ENCODE measurements around the gene NUDT1.

The NUDT1 gene

DNA sequence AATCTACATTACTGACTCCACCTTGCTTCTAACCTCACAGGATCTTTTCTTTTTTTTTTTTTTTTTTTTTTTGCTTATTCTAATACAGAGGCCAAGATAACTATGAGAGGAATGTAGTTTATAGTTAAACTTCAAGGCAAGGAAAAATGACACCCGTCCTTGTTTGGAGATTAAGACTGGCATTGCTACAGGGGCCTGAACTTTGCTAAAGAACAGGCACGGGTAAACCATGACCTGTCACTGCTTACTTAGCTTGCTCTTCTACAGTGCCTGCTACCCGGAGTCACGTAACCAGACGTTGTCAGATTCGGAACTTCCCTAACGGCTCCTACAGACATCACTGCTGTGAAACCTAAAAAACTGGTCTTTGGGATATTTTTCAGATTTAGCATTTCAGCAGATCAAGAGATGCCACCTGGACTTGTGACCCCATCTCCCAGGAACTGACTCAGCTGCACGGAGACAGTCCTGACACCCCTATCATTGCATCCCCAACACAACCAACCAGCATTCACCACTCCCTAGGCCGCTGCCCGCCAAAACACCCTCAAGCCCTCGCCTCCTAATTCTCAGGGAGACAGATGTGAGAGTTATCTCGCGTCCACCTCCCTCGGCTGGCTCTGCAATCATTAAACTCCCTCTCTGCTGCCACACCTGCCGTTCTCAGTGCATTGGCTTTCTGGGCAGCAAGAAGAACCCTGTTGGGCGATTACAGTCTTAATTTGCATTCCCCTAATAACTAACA lies 36.8 kb upstream of the NUDT1 start:
- no peak for DNase-seq

DNA sequence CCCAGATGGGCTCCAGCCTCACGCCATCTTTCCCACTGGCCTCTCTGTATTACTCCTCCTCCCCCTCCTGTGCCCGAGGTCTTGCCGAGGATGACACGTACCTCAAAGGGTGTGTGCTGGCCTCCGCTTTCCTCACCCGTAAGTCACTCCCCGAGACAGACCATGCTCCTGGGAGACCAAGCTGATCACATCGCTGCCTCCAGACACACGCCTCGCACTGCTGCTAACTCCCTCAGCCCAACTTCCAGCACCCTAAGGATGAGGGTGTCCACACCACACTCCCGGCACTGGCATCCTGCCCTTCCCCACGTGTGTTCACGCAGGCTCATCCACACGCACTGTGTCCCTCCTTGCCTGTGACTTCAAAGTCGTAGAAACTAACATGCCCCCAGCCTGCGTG lies 33.3 kb upstream of the NUDT1 start:
- no peak for DNase-seq

GRCh38 chr7:2209146-2209960 lies 32.7 kb upstream of the NUDT1 start:
- peak; percentile 65 for DNase-seq

- DNase-seq: no peak
These were observed 32.1 kb upstream of the NUDT1 start for GRCh38 chr7:2209961-2210323.

DNA sequence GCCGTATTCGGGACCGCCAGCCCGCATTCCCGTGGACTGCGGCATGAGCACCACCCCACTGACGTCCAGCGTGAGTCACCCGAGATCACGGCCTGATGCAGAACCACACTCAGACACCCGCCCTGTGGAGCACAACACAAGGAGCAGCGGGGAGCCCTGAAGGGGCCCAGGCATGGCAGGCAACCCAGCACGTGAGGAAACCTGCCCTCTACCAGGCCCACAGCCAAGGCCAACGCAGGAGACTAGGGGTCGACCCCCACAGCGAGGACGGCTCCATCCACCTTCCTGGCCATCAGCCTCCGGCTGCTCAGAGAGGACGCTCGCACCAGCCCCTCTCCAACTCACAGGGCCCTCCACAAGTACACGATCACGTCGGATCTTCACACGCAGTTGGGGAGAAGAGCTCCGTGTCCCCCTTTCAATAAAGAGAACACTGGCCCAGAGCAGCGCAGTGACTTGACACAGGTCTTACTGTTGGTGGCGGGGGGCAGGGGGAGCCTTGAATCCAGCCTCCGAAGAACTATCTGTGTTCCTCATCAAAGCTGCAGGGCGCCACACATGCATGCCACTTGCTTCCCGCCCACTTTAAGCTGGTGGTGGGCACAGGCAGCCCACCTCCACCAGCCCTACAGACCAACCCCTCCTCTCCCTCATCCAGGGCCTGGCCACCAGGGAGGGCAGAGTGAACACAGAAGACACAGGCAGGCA lies 31.3 kb upstream of the NUDT1 start:
- DNase-seq: no peak

DNA sequence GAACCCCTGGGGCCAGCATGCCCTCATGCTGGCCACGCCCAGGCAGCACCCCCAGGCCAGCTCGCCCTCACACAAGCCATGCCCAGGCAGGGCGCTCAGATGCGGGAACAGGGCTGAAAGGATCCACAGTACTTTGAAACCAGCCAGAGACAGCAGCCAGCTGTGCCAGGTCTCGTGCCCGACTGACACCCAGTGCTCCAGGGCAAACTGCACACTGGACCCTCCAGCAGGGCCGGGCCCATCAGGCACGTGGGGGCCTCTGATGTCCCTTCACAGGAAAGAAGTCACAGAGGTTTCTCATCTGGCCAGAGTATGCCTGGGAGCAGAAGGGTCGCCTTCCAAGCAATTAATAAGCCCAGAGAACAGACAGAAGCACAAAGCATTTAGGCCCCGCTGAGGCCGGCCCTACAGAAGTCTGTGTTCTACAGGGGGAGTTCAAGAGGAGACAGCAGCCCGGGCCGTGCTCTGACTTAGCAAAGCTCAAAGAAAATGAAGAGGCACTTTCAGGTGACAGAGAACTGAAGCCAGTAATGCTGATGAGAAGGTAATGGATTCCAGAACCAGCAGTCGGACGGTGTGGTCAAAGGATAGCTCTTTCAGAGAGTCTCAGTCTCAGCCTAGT lies 30.7 kb upstream of the NUDT1 start:
- no peak for DNase-seq

- no peak for DNase-seq
These were observed 30.1 kb upstream of the NUDT1 start for GRCh38 chr7:2211926-2212325.

- DNase-seq: no peak
These were observed 29.1 kb upstream of the NUDT1 start for GRCh38 chr7:2212906-2213305.

DNA sequence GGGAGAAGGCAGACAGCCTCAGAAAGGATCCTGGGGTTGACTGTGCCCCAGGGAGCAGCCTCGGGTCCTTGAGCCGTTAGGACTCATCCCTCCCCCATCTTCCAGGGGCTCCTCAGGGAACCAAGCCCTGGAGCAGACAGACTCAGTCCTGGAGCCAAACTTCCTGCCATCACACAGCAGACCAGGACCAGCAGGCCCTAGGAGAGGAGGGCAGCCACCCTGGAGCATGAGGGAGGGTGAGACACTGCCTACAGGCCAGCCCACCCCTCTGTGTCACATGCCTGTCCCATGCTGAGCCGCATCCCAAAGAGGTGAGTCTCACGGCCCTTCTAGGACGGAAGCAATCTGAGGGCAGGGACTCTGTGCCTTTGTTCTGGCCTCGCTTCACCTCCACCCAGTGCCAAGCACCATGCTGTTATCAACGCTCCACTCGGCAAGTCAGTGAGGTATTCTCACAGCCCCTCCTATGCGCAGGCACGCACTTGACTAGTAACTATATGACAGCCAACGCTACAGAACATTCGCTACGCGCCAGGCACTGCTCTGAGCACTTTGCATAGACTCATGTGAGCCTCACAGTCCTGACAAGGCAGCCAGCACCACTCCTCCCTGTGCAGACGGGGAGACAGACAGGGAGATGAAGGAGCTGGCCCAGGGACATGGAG lies 28.3 kb upstream of the NUDT1 start:
- DNase-seq: no peak

DNA sequence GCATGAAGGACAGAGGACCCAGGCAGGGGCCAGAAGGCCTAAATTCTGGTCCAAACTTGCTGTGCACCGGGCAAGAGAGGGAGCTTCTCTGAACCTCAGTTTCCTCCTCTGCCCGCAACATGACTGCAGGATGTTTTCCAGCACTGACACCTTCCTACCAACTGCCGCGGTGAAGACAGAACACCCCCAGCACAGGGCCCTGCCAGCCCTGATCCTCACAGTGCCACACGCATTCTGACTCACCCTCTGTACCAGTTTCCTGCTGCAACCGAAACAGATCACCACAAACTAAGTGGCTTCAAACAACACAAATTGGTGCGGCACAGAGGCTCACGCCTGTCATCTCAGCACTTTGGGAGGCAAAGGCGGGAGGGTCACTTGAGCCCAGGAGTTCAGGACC lies 27.4 kb upstream of the NUDT1 start:
- peak; percentile 34 for DNase-seq

- DNase-seq: no peak
These were observed 26.2 kb upstream of the NUDT1 start for GRCh38 chr7:2215851-2216250.

DNA sequence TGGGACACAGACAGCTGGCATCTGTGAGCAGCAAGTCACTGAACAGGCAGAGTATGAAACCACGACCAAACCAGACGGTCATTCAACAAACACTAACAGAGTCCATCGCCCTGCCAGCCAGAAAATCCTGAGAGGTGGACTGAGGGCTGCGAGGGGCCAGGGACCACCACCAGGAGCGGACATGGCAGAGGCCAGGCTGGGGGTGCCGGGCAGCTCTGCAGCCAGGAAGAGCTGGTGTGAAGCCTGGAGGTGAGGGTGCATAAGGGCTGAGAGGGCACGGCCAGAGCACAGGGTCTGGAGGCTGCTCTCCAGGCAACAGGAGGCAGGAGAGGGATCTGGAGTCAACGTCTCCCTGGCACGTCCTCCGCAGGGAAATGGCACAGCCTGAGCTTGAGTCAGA lies 24.8 kb upstream of the NUDT1 start:
- DNase-seq: no peak

GRCh38 chr7:2217716-2218443 lies 24.1 kb upstream of the NUDT1 start:
- DNase-seq: no peak

DNA sequence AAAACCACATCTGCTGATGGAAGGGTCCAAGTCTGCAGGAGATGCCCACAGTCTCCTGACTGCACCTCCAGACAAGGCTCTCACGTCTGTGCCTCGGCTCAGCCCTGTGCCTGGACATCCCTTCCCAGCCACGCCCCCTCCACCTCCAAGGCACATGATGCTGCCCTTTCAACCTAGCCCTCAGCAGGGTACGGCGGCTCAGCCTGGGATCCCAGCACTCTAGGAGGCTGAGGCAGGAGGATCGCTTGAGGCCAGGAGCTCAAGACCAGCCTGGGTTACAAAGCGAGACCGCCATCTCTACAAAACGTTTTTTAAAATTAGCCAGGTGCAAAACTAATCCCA lies 23.6 kb upstream of the NUDT1 start:
- DNase-seq: no peak

GRCh38 chr7:2219136-2219535 lies 22.9 kb upstream of the NUDT1 start:
- DNase-seq: no peak

GRCh38 chr7:2219606-2220005 lies 22.4 kb upstream of the NUDT1 start:
- no peak for DNase-seq

- DNase-seq: no peak
These were observed 22.0 kb upstream of the NUDT1 start for GRCh38 chr7:2220030-2220429.

GRCh38 chr7:2220506-2220905 lies 21.5 kb upstream of the NUDT1 start:
- no peak for DNase-seq

DNA sequence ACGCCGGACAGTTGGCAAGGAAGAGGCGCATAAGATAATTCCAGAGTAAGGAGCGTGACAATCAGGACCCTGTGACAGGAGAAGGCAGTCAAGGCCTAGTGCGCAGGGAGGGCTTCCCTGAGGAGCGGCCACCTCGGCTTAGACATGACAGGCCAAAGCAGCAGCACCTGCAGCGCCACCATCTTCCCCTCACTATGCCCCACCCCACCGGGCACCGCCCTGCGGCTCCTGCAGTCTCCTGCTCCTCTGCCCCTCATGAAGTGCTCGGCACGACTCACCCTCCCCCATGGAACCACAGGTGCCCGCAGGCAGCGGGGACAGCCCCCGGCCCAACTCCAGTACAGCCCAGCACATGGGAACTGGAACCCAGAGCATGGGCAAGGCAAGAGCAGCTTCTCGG lies 21.1 kb upstream of the NUDT1 start:
- no peak for DNase-seq

- DNase-seq: no peak
These were observed 19.5 kb upstream of the NUDT1 start for GRCh38 chr7:2222516-2222915.

DNA sequence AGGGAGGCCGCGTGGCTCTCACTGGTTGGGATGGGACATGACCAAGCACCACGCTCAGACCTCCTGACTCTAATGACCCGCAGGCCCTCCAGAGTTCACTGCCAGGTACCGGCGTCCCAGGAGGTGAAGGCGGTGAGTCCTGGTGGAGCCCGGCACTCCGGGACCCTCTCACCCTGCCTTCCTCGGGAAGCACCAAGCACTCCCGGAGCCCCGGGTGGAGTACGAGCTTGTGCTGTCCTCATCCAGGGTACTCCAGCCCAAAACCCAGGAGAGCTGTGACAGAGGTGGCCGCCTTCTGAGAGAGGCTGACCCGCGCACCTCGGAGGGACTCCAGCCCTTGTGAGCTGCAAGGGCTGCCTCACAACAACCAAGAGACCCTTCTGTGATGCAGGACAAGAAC lies 18.7 kb upstream of the NUDT1 start:
- no peak for DNase-seq

DNA sequence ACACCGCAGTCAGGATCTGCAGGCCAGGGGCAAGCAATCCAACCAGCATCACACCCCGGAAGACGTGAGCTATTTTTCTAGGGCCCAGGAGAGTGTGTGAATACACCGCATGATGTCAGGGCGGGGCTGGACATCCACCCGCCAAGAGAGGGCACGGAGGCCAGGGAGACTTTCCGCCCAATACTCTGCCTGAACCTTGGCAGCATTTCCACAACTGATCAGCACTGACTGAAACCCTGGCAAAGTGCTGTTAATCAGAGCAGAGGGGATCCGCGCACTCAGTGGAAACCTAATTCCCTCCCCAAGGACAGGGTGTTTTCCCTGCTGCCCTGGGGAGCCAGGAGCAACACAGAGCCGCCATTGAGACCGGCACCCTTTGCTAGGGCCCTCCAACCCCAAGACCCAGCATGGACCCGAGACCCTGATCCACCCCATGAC lies 17.5 kb upstream of the NUDT1 start:
- DNase-seq: no peak

Data from stimulated activated CD8-positive, alpha-beta memory T cell treated with anti-CD3 and anti-CD28 coated beads, Interleukin-4, amount 100 ng/mL, for 48 hours (primary cell).